ENCODE data around the gene GPR180. TPM values are rescaled to one million over a fixed set of nuclear protein-coding genes. Genes with fewer than 3 reads are reported as not detected.

Gene GPR180
- total and polyA plus RNA-seq, 2 of the 13 experiments (the other 11 are each of a cell fraction or from before 2014, with no cell fraction given): not detected

GRCh38 chr13:94672400-94672799 is 70.7 kb downstream of the GPR180 start (continued):
- TF ChIP-seq SIX4 (CRISPR knock-in tag; IDR thresholded peaks at IDR 0.05): no peak
- TF ChIP-seq CENPT (CRISPR knock-in tag; IDR thresholded peaks at IDR 0.05; ENCODE audit: low read depth): no peak
- no peak for TF ChIP-seq ZBTB20 (CRISPR knock-in tag; IDR thresholded peaks at IDR 0.05; ENCODE audit: borderline replicate concordance, low read depth)
- TF ChIP-seq NAIF1 (CRISPR knock-in tag; IDR thresholded peaks at IDR 0.05; ENCODE audit: borderline replicate concordance): no peak

GRCh38 chr13:94673851-94674250 is 72.2 kb downstream of the GPR180 start:
- POLR2A ChIA-PET: no interaction called here
- TF ChIP-seq ZNF614 (CRISPR knock-in tag; IDR thresholded peaks at IDR 0.05; ENCODE audit: borderline replicate concordance) (no peak), POGK (CRISPR knock-in tag; conservative IDR thresholded peaks at IDR 0.05) (no peak), ZNF235 (CRISPR knock-in tag; IDR thresholded peaks at IDR 0.05; ENCODE audit: borderline replicate concordance) (no peak), CHD2 (IDR thresholded peaks at IDR 0.05; ENCODE audit: low read depth, low read length) (no peak), ZNF761 (CRISPR knock-in tag; conservative IDR thresholded peaks at IDR 0.05) (no peak), NR2F1 (CRISPR knock-in tag; IDR thresholded peaks at IDR 0.05) (no peak), HOXD1 (CRISPR knock-in tag; IDR thresholded peaks at IDR 0.05) (no peak), ZNF660 (CRISPR knock-in tag; IDR thresholded peaks at IDR 0.05; ENCODE audit: borderline replicate concordance, low read depth) (no peak), CENPT (CRISPR knock-in tag; IDR thresholded peaks at IDR 0.05; ENCODE audit: low read depth) (no peak), FOXJ3 (CRISPR knock-in tag; IDR thresholded peaks at IDR 0.05; ENCODE audit: borderline replicate concordance) (no peak)
- TF ChIP-seq, protein P1, sequence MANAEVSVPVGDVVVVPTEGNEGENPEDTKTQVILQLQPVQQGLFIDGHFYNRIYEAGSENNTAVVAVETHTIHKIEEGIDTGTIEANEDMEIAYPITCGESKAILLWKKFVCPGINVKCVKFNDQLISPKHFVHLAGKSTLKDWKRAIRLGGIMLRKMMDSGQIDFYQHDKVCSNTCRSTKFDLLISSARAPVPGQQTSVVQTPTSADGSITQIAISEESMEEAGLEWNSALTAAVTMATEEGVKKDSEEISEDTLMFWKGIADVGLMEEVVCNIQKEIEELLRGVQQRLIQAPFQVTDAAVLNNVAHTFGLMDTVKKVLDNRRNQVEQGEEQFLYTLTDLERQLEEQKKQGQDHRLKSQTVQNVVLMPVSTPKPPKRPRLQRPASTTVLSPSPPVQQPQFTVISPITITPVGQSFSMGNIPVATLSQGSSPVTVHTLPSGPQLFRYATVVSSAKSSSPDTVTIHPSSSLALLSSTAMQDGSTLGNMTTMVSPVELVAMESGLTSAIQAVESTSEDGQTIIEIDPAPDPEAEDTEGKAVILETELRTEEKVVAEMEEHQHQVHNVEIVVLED (CRISPR knock-in tag; IDR thresholded peaks at IDR 0.05; ENCODE audit: borderline replicate concordance): no peak
- no TSS peak for BruUV-seq (replicated peaks)
- DNase-seq (ENCODE audit: low spot score) (no peak), FAIRE-seq (no peak), ATAC-seq (no peak)
- Histone ChIP-seq H3K36me3 (replicated peaks in 1 of 2; ENCODE audit: control insufficient read depth in 1 of 2, insufficient read depth in 2 of 2, low read length in 2 of 2) (no peaks in the 10 kb centered on the region), H3K4me2 (ENCODE audit: low read depth, low read length) (no peak overlapping the region), H3K4me3 (replicated peaks in 1 of 3; ENCODE audit: insufficient read depth in 1 of 3, low read depth in 2 of 3, low read length in 3 of 3) (no peak overlapping the region), H3K27ac (ENCODE audit: extremely low read length, insufficient read depth, low read length) (no peak overlapping the region), H3K9ac (ENCODE audit: insufficient read depth, low read depth, low read length) (no peak overlapping the region), H3K4me1 (ENCODE audit: insufficient read depth, low read length) (no peaks in the 10 kb centered on the region), H3K9me3 (ENCODE audit: low read length) (no peaks in the 10 kb centered on the region), H3K27me3 (ENCODE audit: control insufficient read depth in 1 of 2, insufficient read depth in 2 of 2, low read length in 2 of 2) (peaks cover 1 to 2% of the 10 kb centered on the region in 2 experiments; a peak in 2 of 5 replicates), H3K79me2 (ENCODE audit: insufficient read depth, low read length) (no peaks in the 10 kb centered on the region), H2AFZ (ENCODE audit: low read length) (no peak overlapping the region), H4K20me1 (ENCODE audit: insufficient read depth, low read length) (no peaks in the 10 kb centered on the region)
- WGBS (ENCODE audit: low lambda C conversion rate): 18% methylated on average over 5 of the region's 5 CpGs
- CTCF ChIA-PET (ENCODE audit: low intra/inter-chr PET ratio, low total read pairs): interaction anchor here (1.0 kb wide), 1 partner anchor 730 kb away, joined by 5 read pairs; no protein-coding TSS in a partner anchor
- in situ Hi-C loops (cut with HindIII; ENCODE audit: extremely low pct_ligation_motif_present, low pct_unique_long_range_greater_than_20kb): loop anchor here (25.0 kb wide), 1 partner anchor 738 kb away; no protein-coding TSS in a partner anchor
- intact Hi-C loops (cut with micrococcal nuclease; ENCODE audit: unreplicated experiment): loop anchor here (2.0 kb wide), 2 partner anchors 487 to 805 kb away; no protein-coding TSS in a partner anchor
